Progenitor cell of endocrine pancreas (in vitro differentiated cells): ENCODE data around the gene GALNT2. TPM values are rescaled to one million over a fixed set of nuclear protein-coding genes. Genes with fewer than 3 reads are reported as not detected.

Experiments used
- DNase-seq: peaks from one replicate; pipeline ENCODE4 v3.0.0; 2021; ENCODE audit warnings: low spot score; ENCODE audit not compliant: unreplicated experiment
- H3K27ac Mint-ChIP-seq: 2 replicates; pipeline ENCODE4 v1.8.0; 2021; ENCODE audit warnings: mild to moderate bottlenecking, moderate library complexity, mixed read lengths
- H3K27me3 Mint-ChIP-seq: 2 replicates; pipeline ENCODE4 v1.8.0; 2021; ENCODE audit warnings: mixed read lengths
- H3K36me3 Mint-ChIP-seq: 2 replicates; pipeline ENCODE4 v1.8.0; 2022; ENCODE audit warnings: mixed read lengths; ENCODE audit not compliant: insufficient read depth
- H3K4me1 Mint-ChIP-seq: 2 replicates; pipeline ENCODE4 v1.8.0; 2021; ENCODE audit warnings: low read depth, mixed read lengths
- H3K4me3 Mint-ChIP-seq: 2 replicates; pipeline ENCODE4 v1.8.0; 2021; ENCODE audit warnings: low read depth, mild to moderate bottlenecking, moderate library complexity, mixed read lengths
- H3K9me3 Mint-ChIP-seq: 2 replicates; pipeline ENCODE4 v1.8.0; 2021; ENCODE audit warnings: low read depth, mixed read lengths
- CTCF ChIP-seq: fragments of 200-600 bp; sonication (generic); IDR thresholded peaks from one replicate; pipeline ENCODE4 v1.5.0; 2021; ENCODE audit warnings: antibody characterized with exemption, mild to moderate bottlenecking; ENCODE audit not compliant: unreplicated experiment
- total RNA-seq: library from RNA; stranded (reverse); gene quantifications from 2 replicates; pipeline ENCODE4 v1.2.1, GENCODE V29; 2021

The GALNT2 gene
- total RNA-seq, 1 donor from 2014 or later, result 95.2 TPM

DNA sequence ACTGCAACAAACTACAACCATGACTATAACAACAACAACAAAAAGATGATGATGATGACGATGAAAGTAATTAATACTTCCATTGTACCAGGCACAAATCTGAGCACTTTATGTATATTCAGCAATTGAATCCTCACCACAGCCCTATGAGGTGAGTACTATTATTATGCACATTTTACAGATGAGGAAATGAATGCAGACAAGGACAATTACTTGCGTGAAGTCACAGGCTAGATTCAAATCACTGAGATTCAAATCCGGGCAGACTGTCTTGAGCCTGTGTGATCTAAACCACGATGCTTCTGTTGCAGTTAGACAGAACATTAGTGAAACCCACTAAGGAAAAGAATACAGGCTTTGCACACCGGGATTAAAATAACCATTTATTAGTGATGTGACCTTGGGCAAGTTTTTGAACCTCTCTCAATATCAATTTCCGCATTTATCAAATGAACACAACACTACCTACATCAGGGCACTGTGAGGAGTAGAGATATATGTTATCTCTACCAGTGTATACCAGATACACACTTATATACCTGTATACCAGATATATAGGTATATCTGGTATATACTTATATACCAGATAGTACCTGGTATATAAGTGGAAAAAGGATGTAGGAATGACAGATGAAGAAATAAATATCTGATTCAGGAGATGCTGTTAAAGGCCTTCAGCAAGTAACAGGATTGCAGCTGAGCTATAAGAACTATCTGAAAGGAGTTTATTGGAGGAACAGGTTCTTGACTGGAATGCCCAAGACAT, 34.3 kb upstream of the GALNT2 start:
- Mint-ChIP-seq H3K36me3 (peaks cover 3% of the 10 kb centered on the region), H3K27ac (no peak overlapping the region), H3K4me1 (peaks cover 9% of the 10 kb centered on the region), H3K27me3 (no peaks in the 10 kb centered on the region), H3K4me3 (no peak overlapping the region), H3K9me3 (peaks cover 8% of the 10 kb centered on the region)
- TF ChIP-seq CTCF, result no peak
- DNase-seq, result no peak

DNA sequence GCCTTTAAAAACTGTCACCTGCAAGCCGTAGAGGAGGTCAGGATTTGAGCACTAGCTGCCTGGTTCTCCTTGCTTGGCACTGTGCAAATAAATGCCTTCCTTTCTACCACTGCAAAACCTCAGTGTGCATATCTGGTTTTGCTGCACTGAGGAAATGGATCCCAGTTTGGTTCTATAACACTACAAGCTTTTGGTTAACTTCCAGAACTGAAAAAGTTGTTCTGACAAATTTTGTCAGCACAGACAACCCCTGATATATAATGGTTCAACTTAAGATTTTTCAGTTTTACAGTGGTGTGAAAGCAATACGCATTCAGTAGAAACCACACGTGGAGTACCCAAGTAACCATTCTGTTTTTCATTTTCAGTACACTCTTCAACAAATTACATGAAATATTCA, 29.8 kb upstream of the GALNT2 start:
- Mint-ChIP-seq H3K4me3 (no peak overlapping the region), H3K4me1 (peaks cover 7% of the 10 kb centered on the region), H3K27ac (no peak overlapping the region), H3K36me3 (peaks cover 3% of the 10 kb centered on the region), H3K9me3 (peaks cover 8% of the 10 kb centered on the region), H3K27me3 (no peaks in the 10 kb centered on the region)
- TF ChIP-seq CTCF, result no peak
- no peak for DNase-seq

- no peak for DNase-seq
- Mint-ChIP-seq H3K27me3 (peaks cover 6% of the 10 kb centered on the region), H3K4me1 (peaks cover 7% of the 10 kb centered on the region), H3K27ac (no peak overlapping the region), H3K36me3 (peaks cover 3% of the 10 kb centered on the region), H3K9me3 (peaks cover 8% of the 10 kb centered on the region), H3K4me3 (no peak overlapping the region)
- TF ChIP-seq CTCF, result no peak
Observed at GRCh38 chr1:230040440-230040839, 26.6 kb upstream of the GALNT2 start.

DNA sequence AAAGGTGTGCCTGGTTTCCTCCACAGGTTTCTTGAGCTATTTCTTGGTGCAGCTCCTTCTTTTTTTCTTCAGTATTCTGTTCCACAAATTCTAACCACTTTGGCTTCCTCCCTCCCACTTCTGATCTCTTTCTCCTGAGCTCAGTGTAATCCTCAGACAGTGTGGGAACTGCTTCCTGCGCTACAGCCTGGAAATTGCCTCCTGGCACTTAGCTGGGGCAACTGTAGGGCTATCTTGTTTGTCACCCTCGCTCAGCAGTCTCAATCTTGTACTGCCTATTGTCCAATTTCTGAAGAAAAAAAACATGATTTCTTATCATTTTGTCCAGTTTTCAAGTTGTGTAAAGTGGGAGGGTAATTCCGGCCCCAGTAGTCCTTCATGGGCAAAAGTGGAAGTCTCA, 24.0 kb upstream of the GALNT2 start:
- no peak overlapping the region for H3K4me3 Mint-ChIP-seq
- no peak for TF ChIP-seq CTCF
- H3K27ac Mint-ChIP-seq, result no peak overlapping the region
- H3K36me3 Mint-ChIP-seq, result no peaks in the 10 kb centered on the region
- peaks cover 6% of the 10 kb centered on the region for H3K27me3 Mint-ChIP-seq
- no peaks in the 10 kb centered on the region for H3K9me3 Mint-ChIP-seq
- H3K4me1 Mint-ChIP-seq, result peaks cover 12% of the 10 kb centered on the region
- DNase-seq, result no peak

DNA sequence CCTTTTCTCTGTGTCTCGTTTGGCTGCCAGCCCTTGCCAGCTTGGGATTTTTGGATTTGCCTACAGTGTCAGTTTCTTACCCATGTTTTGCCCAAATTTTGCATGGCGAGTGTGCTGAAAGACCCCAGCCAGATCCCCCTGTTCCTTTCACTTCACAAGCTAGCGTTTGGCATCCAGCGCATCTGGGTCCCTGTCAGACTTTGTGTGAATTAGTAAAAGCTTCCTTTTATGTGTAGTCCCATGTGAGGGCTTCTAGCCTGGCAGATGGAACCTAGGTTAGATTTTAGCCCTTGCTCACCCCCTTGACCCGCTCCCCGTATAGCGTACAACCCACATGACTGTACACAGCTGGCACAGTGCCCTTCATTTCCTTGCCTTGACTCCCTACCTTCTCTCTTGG, 22.3 kb upstream of the GALNT2 start:
- Mint-ChIP-seq H3K27ac (no peak overlapping the region), H3K4me3 (no peak overlapping the region), H3K36me3 (no peaks in the 10 kb centered on the region), H3K27me3 (peaks cover 6% of the 10 kb centered on the region), H3K4me1 (peaks cover 12% of the 10 kb centered on the region), H3K9me3 (no peaks in the 10 kb centered on the region)
- TF ChIP-seq CTCF, result no peak
- DNase-seq, result no peak
